HG03066 (cell line): ENCODE results near the gene CIB4.

Experiments
- ATAC-seq: cut with Tn5 transposase; IDR thresholded peaks from one replicate; pipeline ENCODE4 v1.9.1; 2021; ENCODE audit warnings: low read depth; ENCODE audit not compliant: unreplicated experiment

Gene CIB4

GRCh38 chr2:26590508-26590907 lies 50.7 kb downstream of the CIB4 start:
- ATAC-seq: no peak

- no peak for ATAC-seq
These were observed 52.6 kb downstream of the CIB4 start for GRCh38 chr2:26588576-26588975.

GRCh38 chr2:26587994-26588393 lies 53.2 kb downstream of the CIB4 start:
- ATAC-seq: no peak

GRCh38 chr2:26585966-26586365 lies 55.2 kb downstream of the CIB4 start:
- ATAC-seq: no peak

GRCh38 chr2:26585100-26585499 lies 56.1 kb downstream of the CIB4 start:
- ATAC-seq: no peak

GRCh38 chr2:26584656-26585055 lies 56.5 kb downstream of the CIB4 start:
- ATAC-seq: no peak

DNA sequence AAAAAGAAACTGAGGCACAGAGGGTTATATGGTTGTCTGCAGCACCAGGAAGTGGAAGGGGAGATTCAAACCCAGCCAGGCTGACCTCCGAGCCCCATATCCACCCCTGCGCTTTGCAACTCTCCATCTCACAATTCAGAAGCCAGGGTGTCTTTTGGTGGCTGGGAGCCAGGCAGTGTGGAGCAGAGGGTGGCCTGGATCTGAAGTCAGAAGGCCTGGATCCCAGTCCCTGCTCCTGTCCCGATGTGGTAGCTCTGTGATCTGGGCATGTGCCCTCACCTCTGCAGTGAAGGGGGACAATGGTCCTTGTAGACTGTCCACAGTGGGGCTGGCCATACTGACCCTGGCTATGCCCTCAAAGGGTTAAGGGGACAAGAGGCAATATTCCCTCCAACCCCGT lies 57.0 kb downstream of the CIB4 start:
- no peak for ATAC-seq

DNA sequence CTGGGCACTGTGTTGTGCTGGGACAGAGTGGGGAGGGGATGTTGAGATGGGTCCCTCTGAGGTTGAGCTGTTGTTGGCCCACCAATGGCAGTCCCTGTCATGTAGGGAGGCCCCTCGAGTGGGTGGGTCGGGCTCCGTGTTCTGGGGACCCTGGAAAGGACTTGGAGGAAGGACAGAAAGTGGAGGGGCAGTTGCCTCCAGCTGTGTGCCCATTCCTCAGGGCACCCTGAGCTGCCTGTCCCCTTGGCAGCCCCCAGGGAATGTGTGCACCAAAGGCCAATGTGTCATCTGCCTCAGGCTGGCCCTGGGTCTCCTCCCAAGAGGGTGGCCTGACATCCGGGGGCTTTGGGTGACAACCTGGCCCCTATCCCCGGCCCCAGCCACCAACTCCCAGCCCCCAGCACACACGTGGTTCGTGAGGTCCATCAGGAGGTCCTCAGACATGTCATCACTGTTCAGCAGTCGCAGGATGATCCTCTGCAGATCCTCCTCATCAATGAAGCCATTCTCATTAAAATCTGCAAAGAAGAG lies 57.7 kb downstream of the CIB4 start:
- no peak for ATAC-seq

GRCh38 chr2:26582890-26583289 lies 58.3 kb downstream of the CIB4 start:
- no peak for ATAC-seq

DNA sequence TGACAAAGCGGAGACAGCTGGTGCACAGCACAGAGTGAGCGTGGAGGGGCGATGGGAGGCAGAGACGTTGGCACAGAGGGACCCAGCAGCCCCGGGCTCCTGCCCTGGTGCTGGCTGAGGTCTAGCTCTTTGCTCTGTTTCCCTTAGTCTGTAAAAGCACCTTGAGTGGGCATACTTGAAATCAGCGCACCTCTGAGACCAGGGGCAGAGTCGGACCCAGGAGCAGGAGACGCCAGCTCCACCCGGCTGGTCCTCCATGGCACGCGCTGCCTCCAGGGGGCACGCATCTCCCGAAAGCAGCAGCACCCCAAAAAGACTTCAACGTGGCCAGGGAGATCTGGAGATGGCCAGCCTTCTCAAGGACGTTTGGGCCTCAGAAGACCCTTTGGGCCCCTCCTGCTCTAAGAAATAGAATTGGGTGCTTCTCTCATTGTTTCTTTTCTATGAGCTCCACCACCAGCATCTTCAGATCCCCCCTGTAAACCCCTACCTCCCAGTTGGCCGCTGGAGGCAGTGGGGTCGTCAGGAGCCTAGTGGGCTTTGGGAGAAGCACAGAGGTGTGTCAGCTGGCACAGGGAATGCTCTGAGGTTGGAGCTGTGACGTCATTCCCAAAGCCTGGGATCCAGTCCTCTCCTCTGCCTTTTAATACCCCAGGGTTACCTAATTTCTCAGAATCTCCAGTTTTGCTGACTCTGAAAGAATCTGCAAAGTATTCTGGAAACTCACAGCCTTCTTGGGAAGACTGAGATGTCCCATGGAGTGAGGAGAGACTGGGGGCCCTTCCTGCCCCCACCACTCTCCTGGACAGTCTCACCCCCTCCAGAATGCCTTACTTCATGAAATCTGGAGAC lies 58.9 kb downstream of the CIB4 start:
- no peak for ATAC-seq

DNA sequence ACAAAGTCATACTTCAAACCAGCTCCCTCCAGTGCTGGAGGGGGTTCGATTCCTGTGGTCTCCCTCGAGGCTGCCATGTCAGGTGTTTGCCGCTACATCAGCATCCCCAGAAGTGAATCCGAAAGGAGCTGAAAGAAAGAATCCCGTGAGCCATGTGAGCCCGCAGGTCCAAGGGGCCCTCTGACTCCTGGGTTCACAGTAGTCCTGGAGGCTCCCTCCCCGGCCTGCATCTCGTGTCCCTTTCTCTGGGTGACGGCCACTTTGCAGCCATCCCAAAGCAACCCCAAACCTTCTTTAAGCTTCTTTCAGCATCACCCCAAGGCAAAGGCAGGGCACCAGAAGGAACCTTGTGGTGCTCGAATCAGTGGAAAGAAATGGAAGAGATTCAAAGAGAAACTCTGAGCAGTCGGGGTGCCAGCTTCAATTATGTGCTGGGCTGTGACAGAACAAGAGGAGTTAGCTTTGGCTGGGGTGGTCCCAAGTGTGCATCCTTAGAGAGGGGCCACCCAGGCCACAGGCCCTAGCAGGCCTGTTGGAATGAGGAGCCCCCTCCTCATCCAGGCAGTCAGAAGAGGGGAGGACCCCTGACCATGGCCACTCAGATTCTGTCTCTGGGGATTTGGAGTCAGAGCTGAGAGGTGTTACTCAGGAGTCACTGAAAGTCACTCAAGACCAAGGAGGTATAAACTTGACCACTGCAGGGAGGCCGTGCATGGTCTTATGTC lies 59.7 kb downstream of the CIB4 start:
- ATAC-seq: no peak

DNA sequence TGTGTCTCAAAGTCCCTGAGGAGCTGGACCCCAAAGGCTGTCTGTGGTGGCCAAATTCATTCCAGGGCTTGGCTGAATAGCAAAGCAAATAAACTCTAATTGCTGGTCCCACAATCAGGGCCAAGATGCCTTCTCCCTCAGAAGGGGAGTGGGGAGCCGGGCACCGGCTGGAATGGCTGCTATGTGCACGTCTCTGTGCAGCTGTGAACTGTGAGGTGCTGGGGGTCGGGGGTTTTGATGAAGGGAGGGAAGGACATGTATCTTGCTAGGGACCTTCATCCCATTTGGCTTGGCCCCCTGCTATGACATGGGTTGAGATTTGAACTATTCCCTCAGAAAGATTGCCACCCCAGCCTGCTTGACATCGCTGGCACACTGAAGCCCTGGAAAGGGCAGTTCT lies 60.4 kb downstream of the CIB4 start:
- ATAC-seq: no peak

GRCh38 chr2:26580151-26580550 lies 61.0 kb downstream of the CIB4 start:
- no peak for ATAC-seq

- no peak for ATAC-seq
These were observed 61.5 kb downstream of the CIB4 start for GRCh38 chr2:26579723-26580040.

- ATAC-seq: no peak
These were observed 62.0 kb downstream of the CIB4 start for GRCh38 chr2:26579025-26579722.

DNA sequence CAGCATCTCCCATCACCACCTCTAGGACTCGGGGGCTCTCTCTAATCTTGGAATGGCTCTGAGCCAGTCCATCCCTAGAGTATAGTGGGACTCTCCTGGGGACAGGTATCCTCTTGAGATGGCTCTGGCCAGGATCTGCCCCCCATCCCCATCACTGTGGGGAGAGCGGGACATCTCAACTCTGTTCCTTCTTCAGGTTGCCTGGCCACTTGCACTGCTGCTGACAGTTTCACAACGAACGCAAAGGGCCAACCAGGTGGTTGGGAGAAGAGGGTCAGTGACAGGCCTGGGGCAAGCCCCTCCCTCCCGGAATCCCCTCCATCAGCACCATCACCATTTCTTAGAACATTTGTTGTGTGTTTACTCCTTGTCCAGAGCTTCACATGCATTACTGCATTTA lies 62.6 kb downstream of the CIB4 start:
- no peak for ATAC-seq

GRCh38 chr2:26578113-26578458 lies 63.1 kb downstream of the CIB4 start:
- no peak for ATAC-seq

DNA sequence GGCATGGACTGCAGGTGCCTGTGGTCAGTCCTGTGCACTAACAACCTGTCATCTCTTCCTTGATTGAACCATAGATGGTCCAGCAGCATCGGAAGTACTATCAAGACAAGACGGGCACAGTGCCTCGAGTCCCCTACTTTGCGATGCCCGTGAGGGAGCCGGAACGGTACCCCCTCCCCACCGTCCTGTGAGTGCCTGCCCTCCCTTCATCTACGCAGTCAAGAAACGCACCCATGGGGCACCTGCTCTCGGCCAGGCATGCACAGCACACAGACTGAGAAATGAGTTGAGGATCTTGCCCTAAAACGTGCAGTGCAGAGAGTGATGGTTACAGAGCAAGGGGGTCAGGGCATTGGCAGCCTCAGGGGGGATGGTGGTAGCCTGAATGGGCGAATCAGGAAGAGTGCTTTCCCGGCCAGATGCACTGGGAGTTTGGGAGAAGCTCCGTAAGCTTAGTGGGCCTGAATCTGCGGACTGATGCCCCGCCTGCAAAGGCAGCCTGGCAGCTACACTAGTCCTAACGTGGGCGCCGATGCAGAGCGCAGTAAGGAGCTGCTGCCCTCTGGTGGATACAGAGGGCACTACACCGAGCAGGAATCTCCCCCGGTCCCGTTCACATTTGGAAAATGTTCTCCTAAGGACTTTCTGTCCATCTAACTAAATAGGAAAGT lies 63.6 kb downstream of the CIB4 start:
- ATAC-seq: no peak

- no peak for ATAC-seq
These were observed 64.4 kb downstream of the CIB4 start for GRCh38 chr2:26576565-26577441.
